ENCODE data around the gene C1orf174.

Gene C1orf174

DNA sequence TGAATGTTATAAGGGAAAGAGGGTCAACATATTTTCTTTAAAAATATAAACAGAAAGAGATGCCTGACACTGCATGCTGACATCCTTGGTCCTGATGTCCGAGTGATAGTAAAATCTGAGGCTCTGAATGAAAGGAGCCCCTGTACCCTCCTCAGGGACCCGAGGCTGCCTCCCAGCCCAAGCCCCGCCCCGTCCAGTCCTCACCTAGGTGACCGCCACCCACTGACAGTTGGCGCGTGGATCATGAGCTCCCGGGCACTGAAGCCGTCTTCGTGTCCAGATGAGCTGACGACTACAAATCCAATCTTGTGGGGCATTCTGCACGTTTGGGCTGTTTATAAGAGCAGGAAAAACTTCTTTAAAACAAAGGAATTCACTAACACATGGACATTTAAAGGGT is 48.0 kb downstream of the C1orf174 start:
- no peak overlapping the region for H3K4me3 ChIP-seq (replicated peaks; ENCODE audit: low read depth, low read length)
- TF ChIP-seq, protein P1, sequence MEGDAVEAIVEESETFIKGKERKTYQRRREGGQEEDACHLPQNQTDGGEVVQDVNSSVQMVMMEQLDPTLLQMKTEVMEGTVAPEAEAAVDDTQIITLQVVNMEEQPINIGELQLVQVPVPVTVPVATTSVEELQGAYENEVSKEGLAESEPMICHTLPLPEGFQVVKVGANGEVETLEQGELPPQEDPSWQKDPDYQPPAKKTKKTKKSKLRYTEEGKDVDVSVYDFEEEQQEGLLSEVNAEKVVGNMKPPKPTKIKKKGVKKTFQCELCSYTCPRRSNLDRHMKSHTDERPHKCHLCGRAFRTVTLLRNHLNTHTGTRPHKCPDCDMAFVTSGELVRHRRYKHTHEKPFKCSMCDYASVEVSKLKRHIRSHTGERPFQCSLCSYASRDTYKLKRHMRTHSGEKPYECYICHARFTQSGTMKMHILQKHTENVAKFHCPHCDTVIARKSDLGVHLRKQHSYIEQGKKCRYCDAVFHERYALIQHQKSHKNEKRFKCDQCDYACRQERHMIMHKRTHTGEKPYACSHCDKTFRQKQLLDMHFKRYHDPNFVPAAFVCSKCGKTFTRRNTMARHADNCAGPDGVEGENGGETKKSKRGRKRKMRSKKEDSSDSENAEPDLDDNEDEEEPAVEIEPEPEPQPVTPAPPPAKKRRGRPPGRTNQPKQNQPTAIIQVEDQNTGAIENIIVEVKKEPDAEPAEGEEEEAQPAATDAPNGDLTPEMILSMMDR (IDR thresholded peaks at IDR 0.05; ENCODE audit: low read depth, low read length, missing control alignments): no peak
- no peak for DNase-seq (ENCODE audit: extremely low read depth, low read depth)

- TF ChIP-seq, protein P1 (IDR thresholded peaks at IDR 0.05; ENCODE audit: low read depth, low read length, missing control alignments): no peak
- DNase-seq (ENCODE audit: extremely low read depth, low read depth): no peak
- no peak overlapping the region for H3K4me3 ChIP-seq (replicated peaks; ENCODE audit: low read depth, low read length)
Observed at GRCh38 chr1:3851292-3851691, 48.8 kb downstream of the C1orf174 start.

GRCh38 chr1:3850857-3851256 is 49.2 kb downstream of the C1orf174 start:
- TF ChIP-seq, protein P1 (IDR thresholded peaks at IDR 0.05; ENCODE audit: low read depth, low read length, missing control alignments): no peak
- no peak for DNase-seq (ENCODE audit: extremely low read depth, low read depth)
- H3K4me3 ChIP-seq (replicated peaks; ENCODE audit: low read depth, low read length): no peak overlapping the region

DNA sequence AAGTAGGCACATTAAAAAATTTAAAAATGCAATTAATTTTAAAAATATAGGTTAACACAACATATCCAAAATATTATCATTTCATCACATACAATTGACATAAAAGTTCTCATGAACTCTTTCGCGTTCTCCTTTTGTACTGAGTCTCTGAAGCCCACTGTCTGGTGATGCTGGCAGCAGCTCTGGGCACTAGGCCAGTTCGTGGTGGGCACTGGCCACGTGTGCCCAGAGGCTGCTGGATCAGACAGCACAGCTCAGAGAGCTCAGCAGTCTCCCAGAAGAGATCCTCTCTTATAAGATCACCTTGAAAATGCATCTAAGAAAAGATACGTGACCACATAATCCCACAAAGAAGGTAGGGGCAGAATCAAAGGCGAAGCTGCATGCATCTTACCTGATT is 53.0 kb downstream of the C1orf174 start:
- TF ChIP-seq, protein P1 (IDR thresholded peaks at IDR 0.05; ENCODE audit: low read depth, low read length, missing control alignments): no peak
- no peak overlapping the region for H3K4me3 ChIP-seq (replicated peaks; ENCODE audit: low read depth, low read length)
- DNase-seq (ENCODE audit: extremely low read depth, low read depth): no peak

- DNase-seq (ENCODE audit: extremely low read depth, low read depth): no peak
- TF ChIP-seq, protein P1 (IDR thresholded peaks at IDR 0.05; ENCODE audit: low read depth, low read length, missing control alignments): no peak
- no peak overlapping the region for H3K4me3 ChIP-seq (replicated peaks; ENCODE audit: low read depth, low read length)
Observed at GRCh38 chr1:3846541-3846940, 53.5 kb downstream of the C1orf174 start.

- H3K4me3 ChIP-seq (replicated peaks; ENCODE audit: low read depth, low read length): no peak overlapping the region
- TF ChIP-seq, protein P1 (IDR thresholded peaks at IDR 0.05; ENCODE audit: low read depth, low read length, missing control alignments): no peak
- DNase-seq (ENCODE audit: extremely low read depth, low read depth): no peak
Observed at GRCh38 chr1:3842912-3843311, 57.2 kb downstream of the C1orf174 start.

DNA sequence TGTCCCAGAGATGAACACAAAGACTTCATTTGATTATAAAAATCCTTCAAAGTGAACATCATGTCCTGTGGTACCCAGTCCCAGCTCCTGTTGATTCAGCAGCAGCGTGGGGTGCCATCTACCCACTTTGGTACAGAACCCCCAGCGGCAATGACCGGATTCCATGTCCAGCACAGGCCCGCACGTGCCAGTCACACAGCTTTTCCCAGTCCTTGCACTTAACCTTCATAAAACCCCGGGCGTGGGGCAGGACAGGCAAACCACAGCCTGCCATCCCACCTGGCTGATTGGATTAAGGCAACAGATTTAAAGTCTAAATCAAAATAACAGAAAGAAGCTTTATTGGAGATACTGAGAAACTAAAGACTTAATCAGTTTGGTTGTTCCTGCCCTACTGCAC is 58.6 kb downstream of the C1orf174 start:
- no peak for DNase-seq (ENCODE audit: extremely low read depth, low read depth)
- TF ChIP-seq, protein P1 (IDR thresholded peaks at IDR 0.05; ENCODE audit: low read depth, low read length, missing control alignments): no peak
- H3K4me3 ChIP-seq (replicated peaks; ENCODE audit: low read depth, low read length): no peak overlapping the region

Data from HFF-Myc (cell line).